H1 (cell line): ENCODE measurements around the gene SLC30A7.

ENCODE experiments used
- CEBPB ChIP-seq: IDR thresholded peaks from 2 replicates; pipeline ENCODE4 v1.6.1; 2012; ENCODE audit warnings: low read depth, low read length
- EP300 ChIP-seq, 2 experiments: IDR thresholded peaks; 1 replicate in 1 of 2; 2 replicates in 1 of 2; pipeline ENCODE4 v1.6.1; 2011 to 2012; ENCODE audit warnings: low read depth in 2 of 2, low read length in 2 of 2, mild to moderate bottlenecking in 2 of 2, borderline replicate concordance in 1 of 2, inconsistent platforms in 1 of 2, moderate library complexity in 1 of 2
- HDAC2 ChIP-seq, 2 experiments: fragments of 300-600 bp in 1 of 2; sonication (generic) in 1 of 2; IDR thresholded peaks; 2 replicates each; pipeline ENCODE4 v1.6.1; 2011 to 2012; ENCODE audit warnings: low read depth in 2 of 2, low read length in 2 of 2, mild to moderate bottlenecking in 2 of 2, moderate library complexity in 2 of 2, borderline replicate concordance in 1 of 2, inconsistent platforms in 1 of 2
- JUN ChIP-seq: IDR thresholded peaks from 2 replicates; pipeline ENCODE4 v1.6.1; 2011; ENCODE audit warnings: low read depth, mild to moderate bottlenecking, improper control_type of control experiment, low read length
- POLR2A ChIP-seq, 2 experiments: IDR thresholded peaks; 1 replicate in 1 of 2; 2 replicates in 1 of 2; pipeline ENCODE4 v1.6.1; 2011; ENCODE audit warnings: low read depth in 2 of 2, low read length in 2 of 2, mild to moderate bottlenecking in 2 of 2; ENCODE audit errors: control extremely low read depth in 1 of 2
- RXRA ChIP-seq: IDR thresholded peaks from 2 replicates; pipeline ENCODE4 v1.6.1; 2011; ENCODE audit warnings: low read depth, mild to moderate bottlenecking, low read length, moderate library complexity; ENCODE audit not compliant: insufficient read depth
- TBP ChIP-seq: IDR thresholded peaks from 2 replicates; pipeline ENCODE4 v1.6.1; 2011; ENCODE audit warnings: low read depth, low read length, improper control_type of control experiment
- TF ChIP-seq, protein P1 (sequence below), 3 experiments: IDR thresholded peaks; 1 replicate in 2 of 3; 2 replicates in 1 of 3; pipeline versions ENCODE4 v1.5.1 to v1.6.1; 2011; ENCODE audit warnings: low read length in 3 of 3, mild to moderate bottlenecking in 3 of 3, inconsistent platforms in 2 of 3, low read depth in 1 of 3, moderate library complexity in 1 of 3; ENCODE audit not compliant: insufficient read depth in 1 of 3; ENCODE audit errors: control extremely low read depth in 1 of 3

DNA sequence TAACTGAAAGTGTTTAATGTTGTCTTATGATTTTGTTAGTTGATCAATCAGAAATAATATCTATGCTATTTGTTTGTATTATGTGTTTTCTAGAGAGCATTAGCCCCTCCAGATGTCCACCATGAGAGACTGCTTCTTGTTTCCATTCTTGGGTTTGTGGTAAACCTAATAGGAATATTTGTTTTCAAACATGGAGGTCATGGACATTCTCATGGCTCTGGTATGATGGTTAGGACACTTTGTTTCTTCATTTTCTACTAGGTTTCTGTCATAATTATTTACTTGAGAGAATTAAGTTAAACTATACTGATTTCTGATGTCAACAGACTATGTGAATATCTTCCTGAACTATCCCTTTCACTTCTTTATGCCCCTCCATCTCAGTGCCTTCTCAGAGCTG, 16.1 kb downstream of the SLC30A7 start:
- TF ChIP-seq TBP = no peak
- TF ChIP-seq, protein P1, sequence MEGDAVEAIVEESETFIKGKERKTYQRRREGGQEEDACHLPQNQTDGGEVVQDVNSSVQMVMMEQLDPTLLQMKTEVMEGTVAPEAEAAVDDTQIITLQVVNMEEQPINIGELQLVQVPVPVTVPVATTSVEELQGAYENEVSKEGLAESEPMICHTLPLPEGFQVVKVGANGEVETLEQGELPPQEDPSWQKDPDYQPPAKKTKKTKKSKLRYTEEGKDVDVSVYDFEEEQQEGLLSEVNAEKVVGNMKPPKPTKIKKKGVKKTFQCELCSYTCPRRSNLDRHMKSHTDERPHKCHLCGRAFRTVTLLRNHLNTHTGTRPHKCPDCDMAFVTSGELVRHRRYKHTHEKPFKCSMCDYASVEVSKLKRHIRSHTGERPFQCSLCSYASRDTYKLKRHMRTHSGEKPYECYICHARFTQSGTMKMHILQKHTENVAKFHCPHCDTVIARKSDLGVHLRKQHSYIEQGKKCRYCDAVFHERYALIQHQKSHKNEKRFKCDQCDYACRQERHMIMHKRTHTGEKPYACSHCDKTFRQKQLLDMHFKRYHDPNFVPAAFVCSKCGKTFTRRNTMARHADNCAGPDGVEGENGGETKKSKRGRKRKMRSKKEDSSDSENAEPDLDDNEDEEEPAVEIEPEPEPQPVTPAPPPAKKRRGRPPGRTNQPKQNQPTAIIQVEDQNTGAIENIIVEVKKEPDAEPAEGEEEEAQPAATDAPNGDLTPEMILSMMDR (IDR thresholded peaks at IDR 0.05; ENCODE audit: control extremely low read depth in 1 of 3, insufficient read depth in 1 of 3, low read depth in 1 of 3, low read length in 3 of 3) = no peak
- no peak for TF ChIP-seq RXRA
- TF ChIP-seq EP300 (IDR thresholded peaks at IDR 0.05; ENCODE audit: borderline replicate concordance in 1 of 2, low read depth in 2 of 2, low read length in 2 of 2) = no peak
- no peak for TF ChIP-seq POLR2A (IDR thresholded peaks at IDR 0.05; ENCODE audit: control extremely low read depth in 1 of 2, low read depth in 2 of 2, low read length in 2 of 2)
- TF ChIP-seq CEBPB = no peak
- TF ChIP-seq HDAC2 (IDR thresholded peaks at IDR 0.05; ENCODE audit: borderline replicate concordance in 1 of 2, low read depth in 2 of 2, low read length in 2 of 2) = no peak
- TF ChIP-seq JUN = no peak
